ENCODE data around the gene LOC101059915. TPM values are rescaled to one million over a fixed set of nuclear protein-coding genes. Genes with fewer than 3 reads are reported as not detected.
"Not testable (repeated sequence)": the region's sequence is repeated elsewhere in the genome, so short reads cannot be mapped to it uniquely, and the experiment has no call there.

LOC101059915 gene

GRCh38 chrX:71714064-71714463 is 46.7 kb downstream of the LOC101059915 start:
- DNase-seq (ENCODE audit: low read depth, low spot score); in situ Hi-C loops (cut with HindIII; ENCODE audit: low pct_unique_long_range_greater_than_20kb, low sequenced_read_pairs): not testable (repeated sequence)

- DNase-seq (ENCODE audit: low read depth, low spot score); in situ Hi-C loops (cut with HindIII; ENCODE audit: low pct_unique_long_range_greater_than_20kb, low sequenced_read_pairs): not testable (repeated sequence)
Measured at GRCh38 chrX:71715551-71715950, 48.2 kb downstream of the LOC101059915 start.

- in situ Hi-C loops (cut with HindIII; ENCODE audit: low pct_unique_long_range_greater_than_20kb, low sequenced_read_pairs); DNase-seq (ENCODE audit: low read depth, low spot score): not testable (repeated sequence)
Measured at GRCh38 chrX:71716323-71716722, 49.0 kb downstream of the LOC101059915 start.

- in situ Hi-C loops (cut with HindIII; ENCODE audit: low pct_unique_long_range_greater_than_20kb, low sequenced_read_pairs), result not testable (repeated sequence)
Measured at GRCh38 chrX:71718185-71718584, 50.8 kb downstream of the LOC101059915 start, which contains the start of gene CXorf49. TSS of gene CXorf49 (minus strand) at chrX:71718285. CDS start at chrX:71718151, 134 bp downstream.

GRCh38 chrX:71719195-71719594 is 51.8 kb downstream of the LOC101059915 start:
- in situ Hi-C loops (cut with HindIII; ENCODE audit: low pct_unique_long_range_greater_than_20kb, low sequenced_read_pairs); DNase-seq (ENCODE audit: low read depth, low spot score): not testable (repeated sequence)

More at GRCh38 chrX:71718185-71718584, 50.8 kb downstream of the LOC101059915 start, which contains the start of gene CXorf49:
- DNase-seq (ENCODE audit: low read depth, low spot score), result not testable (repeated sequence)

GRCh38 chrX:71720289-71720886 is 53.0 kb downstream of the LOC101059915 start:
- in situ Hi-C loops (cut with HindIII; ENCODE audit: low pct_unique_long_range_greater_than_20kb, low sequenced_read_pairs); DNase-seq (ENCODE audit: low read depth, low spot score): not testable (repeated sequence)

Small RNAs within 50 kb of the gene (small RNA-seq; reads per million reads assigned to genes)
- 0 reads per million in 2 experiments for gene BX276092.4

Other genes with a start within 250 kb of the LOC101059915 start
- gene OGT, start 134.4 kb upstream of the LOC101059915 start, total RNA-seq (2014; rRNA removed; shearing (Covaris generic)), result 80.3 and 98.0 TPM in 2 replicates
- 0.88 and 1.1 TPM in 2 replicates for gene GCNA, start 89.1 kb upstream of the LOC101059915 start, total RNA-seq (2014; rRNA removed; shearing (Covaris generic))
- gene CXCR3, start 49.0 kb upstream of the LOC101059915 start, total RNA-seq (2014; rRNA removed; shearing (Covaris generic)), result not detected in 2 replicates
- not detected in 2 replicates for gene CXorf49, start 50.7 kb downstream of the LOC101059915 start, total RNA-seq (2014; rRNA removed; shearing (Covaris generic))
- not detected in 2 replicates for gene CXorf49B, start 95.8 kb downstream of the LOC101059915 start, total RNA-seq (2014; rRNA removed; shearing (Covaris generic))
- 0.08 TPM in 1 of 2 replicates, not detected in the other for gene NHSL2, start 243.3 kb downstream of the LOC101059915 start, total RNA-seq (2014; rRNA removed; shearing (Covaris generic))

Data from SK-MEL-5 (cell line).